MCF 10A (cell line): ENCODE data around the gene MARS1. TPM values are rescaled to one million over a fixed set of nuclear protein-coding genes. Genes with fewer than 3 reads are reported as not detected.

Source experiments
- BruUV-seq: library from RNA; stranded (reverse); fragments of 400-500 nt; replicated peaks from 2 replicates; lab custom pipeline; 2021; lab: Mats Ljungman, UMichigan
- CTCF ChIA-PET: fragments of 300-600 bp; sonication (Branson Sonifier 250); formaldehyde crosslinking; extraction: SDS; loops from one replicate; lab custom pipeline; 2021; ENCODE audit warnings: antibody characterized with exemption, inconsistent platforms; lab: Yijun Ruan, JAX
- POLR2A ChIA-PET: fragments of 300-600, 350-650 bp; sonication (Branson Sonifier 250); formaldehyde crosslinking; extraction: SDS; loops from one replicate; lab custom pipeline; 2020; ENCODE audit warnings: antibody characterized with exemption, inconsistent platforms; lab: Yijun Ruan, JAX
- DNase-seq: peaks from one replicate; pipeline ENCODE4 v3.0.0-alpha.2; 2018; ENCODE audit not compliant: unreplicated experiment
- H3K27ac Mint-ChIP-seq: one replicate; pipeline ENCODE4 v1.8.0; 2022; ENCODE audit warnings: mild to moderate bottlenecking, low read depth, mixed read lengths; ENCODE audit not compliant: unreplicated experiment
- H3K27me3 Mint-ChIP-seq: one replicate; pipeline ENCODE4 v1.8.0; 2022; ENCODE audit warnings: mixed read lengths; ENCODE audit not compliant: insufficient read depth, unreplicated experiment
- H3K36me3 Mint-ChIP-seq: one replicate; pipeline ENCODE4 v1.8.0; 2022; ENCODE audit warnings: mild to moderate bottlenecking, moderate library complexity, mixed read lengths; ENCODE audit not compliant: insufficient read depth, unreplicated experiment
- H3K4me1 Mint-ChIP-seq: one replicate; pipeline ENCODE4 v1.8.0; 2022; ENCODE audit warnings: mixed read lengths; ENCODE audit not compliant: insufficient read depth, unreplicated experiment
- H3K4me3 Mint-ChIP-seq: one replicate; pipeline ENCODE4 v1.8.0; 2022; ENCODE audit warnings: mild to moderate bottlenecking, moderate library complexity, mixed read lengths; ENCODE audit not compliant: unreplicated experiment
- H3K9me3 Mint-ChIP-seq: one replicate; pipeline ENCODE4 v1.8.0; 2022; ENCODE audit warnings: mixed read lengths; ENCODE audit not compliant: unreplicated experiment
- intact Hi-C: fragments of 100-400 bp; cut with micrococcal nuclease; formaldehyde crosslinking; loops from 2 replicates; pipeline ENCODE4 v1.14.1; 2022
- total RNA-seq: library from RNA; stranded (reverse); gene quantifications from 2 replicates; pipeline ENCODE4 v1.2.3, GENCODE V29; 2022
- TF ChIP-seq, protein P1 (sequence below): fragments of 200-600 bp; IDR thresholded peaks from one replicate; pipeline ENCODE4 v1.8.0; 2022; ENCODE audit warnings: antibody characterized with exemption, mild to moderate bottlenecking; ENCODE audit not compliant: unreplicated experiment

Gene MARS1
- total RNA-seq, 1 experiment from 2014 or later, result 762 TPM

DNA sequence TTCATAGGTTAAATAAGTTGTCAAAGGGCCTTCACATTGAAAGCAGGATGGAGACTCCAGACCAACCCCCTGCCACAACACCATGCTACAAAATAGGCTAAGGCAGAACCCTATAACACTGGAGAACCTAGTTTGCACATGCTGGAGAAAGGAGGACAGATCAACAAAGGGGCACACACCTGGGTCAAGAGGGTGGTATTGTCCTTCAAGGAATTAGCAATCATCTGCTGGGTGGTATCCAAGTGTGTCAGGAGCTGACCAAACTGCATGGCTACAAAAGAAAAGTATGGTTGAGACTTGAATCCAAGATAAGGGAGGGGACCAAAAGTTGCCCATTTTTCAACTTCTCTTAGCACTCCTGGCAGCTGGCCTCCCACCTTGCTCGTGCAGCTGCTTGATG is 44.0 kb downstream of the MARS1 start:
- no peaks in the 10 kb centered on the region for H3K9me3 Mint-ChIP-seq
- no TSS peak for BruUV-seq
- ChIA-PET POLR2A (interaction anchor here (0.6 to 1.8 kb wide), 6 partner anchors 8 to 15 kb away, joined by 3 to 10 read pairs (median 5); partner anchors contain the start of gene DCTN2), CTCF (interaction anchor here (0.6 to 1.6 kb wide), 4 partner anchors 8 to 127 kb away, joined by 3 to 7 read pairs (median 6); no protein-coding TSS in a partner anchor)
- peaks cover 73% of the 10 kb centered on the region for H3K36me3 Mint-ChIP-seq
- TF ChIP-seq, protein P1, sequence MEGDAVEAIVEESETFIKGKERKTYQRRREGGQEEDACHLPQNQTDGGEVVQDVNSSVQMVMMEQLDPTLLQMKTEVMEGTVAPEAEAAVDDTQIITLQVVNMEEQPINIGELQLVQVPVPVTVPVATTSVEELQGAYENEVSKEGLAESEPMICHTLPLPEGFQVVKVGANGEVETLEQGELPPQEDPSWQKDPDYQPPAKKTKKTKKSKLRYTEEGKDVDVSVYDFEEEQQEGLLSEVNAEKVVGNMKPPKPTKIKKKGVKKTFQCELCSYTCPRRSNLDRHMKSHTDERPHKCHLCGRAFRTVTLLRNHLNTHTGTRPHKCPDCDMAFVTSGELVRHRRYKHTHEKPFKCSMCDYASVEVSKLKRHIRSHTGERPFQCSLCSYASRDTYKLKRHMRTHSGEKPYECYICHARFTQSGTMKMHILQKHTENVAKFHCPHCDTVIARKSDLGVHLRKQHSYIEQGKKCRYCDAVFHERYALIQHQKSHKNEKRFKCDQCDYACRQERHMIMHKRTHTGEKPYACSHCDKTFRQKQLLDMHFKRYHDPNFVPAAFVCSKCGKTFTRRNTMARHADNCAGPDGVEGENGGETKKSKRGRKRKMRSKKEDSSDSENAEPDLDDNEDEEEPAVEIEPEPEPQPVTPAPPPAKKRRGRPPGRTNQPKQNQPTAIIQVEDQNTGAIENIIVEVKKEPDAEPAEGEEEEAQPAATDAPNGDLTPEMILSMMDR, result no peak
- DNase-seq, result no peak
- intact Hi-C loops, result no loop called here
- H3K4me3 Mint-ChIP-seq, result no peak overlapping the region
- H3K27me3 Mint-ChIP-seq, result no peaks in the 10 kb centered on the region
- no peaks in the 10 kb centered on the region for H3K4me1 Mint-ChIP-seq
- no peak overlapping the region for H3K27ac Mint-ChIP-seq

DNA sequence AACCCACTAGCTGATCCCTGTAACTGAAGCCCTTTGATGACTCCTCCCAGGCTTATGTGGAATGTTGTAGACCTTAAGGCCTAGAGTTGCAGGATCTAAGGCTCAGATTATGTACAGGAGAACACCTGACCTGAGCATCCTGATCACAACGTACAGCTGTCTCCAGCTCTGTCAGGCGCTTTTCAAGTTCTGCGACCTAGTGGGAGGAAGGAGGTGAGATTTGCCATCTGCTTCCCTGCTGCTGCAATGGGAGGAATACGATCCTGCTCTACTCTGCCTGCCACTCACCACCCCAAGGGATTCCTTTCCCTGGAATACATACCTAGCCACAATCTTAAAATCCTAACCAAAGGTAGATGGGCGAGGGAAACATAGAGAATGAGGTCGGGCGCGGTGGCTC is 45.2 kb downstream of the MARS1 start:
- POLR2A ChIA-PET, result interaction anchor here (1.3 to 2.1 kb wide), 6 partner anchors 8 to 14 kb away, joined by 4 to 10 read pairs (median 6); partner anchors contain the start of genes DCTN2 and MBD6
- Mint-ChIP-seq H3K27ac (no peak overlapping the region), H3K27me3 (no peaks in the 10 kb centered on the region), H3K4me1 (no peaks in the 10 kb centered on the region), H3K4me3 (no peak overlapping the region), H3K36me3 (peaks cover 72% of the 10 kb centered on the region), H3K9me3 (no peaks in the 10 kb centered on the region)
- CTCF ChIA-PET, result interaction anchor here (1.4 kb wide), 1 partner anchor 9 kb away, joined by 6 read pairs; no protein-coding TSS in a partner anchor
- intact Hi-C loops, result no loop called here
- DNase-seq, result no peak
- TF ChIP-seq, protein P1, result no peak
- BruUV-seq, result no TSS peak

DNA sequence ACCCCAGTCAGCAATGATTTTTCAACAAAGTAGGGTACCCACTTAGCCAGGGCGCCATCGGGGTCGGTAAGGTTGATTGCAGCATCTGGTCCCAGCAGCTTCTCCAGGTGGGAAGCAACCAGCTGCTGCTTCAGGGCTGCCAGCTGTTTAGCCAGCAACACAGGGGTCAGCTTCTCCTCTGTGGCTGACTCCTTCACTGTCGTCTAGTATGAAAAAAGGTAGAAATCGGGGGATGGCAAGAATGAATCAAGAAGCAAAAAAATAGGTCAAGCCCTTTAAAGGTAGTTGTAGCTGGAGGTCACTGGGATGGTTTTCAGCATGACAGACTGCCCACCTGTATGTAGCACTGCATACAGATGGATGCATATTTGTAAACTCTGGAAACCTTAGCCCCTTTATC is 46.4 kb downstream of the MARS1 start:
- intact Hi-C loops, result no loop called here
- H3K27ac Mint-ChIP-seq, result no peak overlapping the region
- ChIA-PET CTCF (no interaction called here), POLR2A (interaction anchor here (1.2 to 2.1 kb wide), 3 partner anchors 11 to 15 kb away, joined by 3 to 9 read pairs (median 5); partner anchors contain the start of genes DCTN2, DDIT3 and MBD6)
- no peaks in the 10 kb centered on the region for H3K9me3 Mint-ChIP-seq
- BruUV-seq, result no TSS peak
- no peak overlapping the region for H3K4me3 Mint-ChIP-seq
- TF ChIP-seq, protein P1, result no peak
- H3K36me3 Mint-ChIP-seq, result peaks cover 73% of the 10 kb centered on the region
- no peaks in the 10 kb centered on the region for H3K4me1 Mint-ChIP-seq
- H3K27me3 Mint-ChIP-seq, result no peaks in the 10 kb centered on the region
- no peak for DNase-seq

DNA sequence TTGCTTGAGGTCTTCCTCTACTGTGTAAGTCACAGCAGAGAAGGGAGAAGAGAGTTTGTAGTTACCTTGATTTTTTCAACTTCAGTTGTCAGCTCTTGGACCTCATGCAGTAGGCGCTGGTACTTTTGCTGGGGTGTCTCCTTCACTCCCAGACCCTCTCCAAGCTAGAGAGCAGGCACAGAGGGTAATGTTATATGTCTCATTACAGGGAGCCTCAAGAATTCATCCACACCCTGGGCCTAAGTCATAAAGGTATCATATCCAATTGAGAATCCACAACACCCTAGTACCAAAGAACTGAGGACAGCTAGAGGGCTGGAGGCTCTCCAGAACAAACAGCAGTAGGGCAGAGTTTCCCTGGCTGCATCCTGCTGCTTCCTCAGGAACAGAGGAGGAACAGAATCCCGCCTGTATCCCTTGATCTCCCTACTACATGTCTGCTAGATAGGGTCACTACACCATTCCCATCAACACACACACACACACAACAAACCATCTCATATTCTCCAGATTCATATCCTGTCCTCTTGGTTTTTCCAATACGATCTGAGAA is 47.2 kb downstream of the MARS1 start:
- Mint-ChIP-seq H3K9me3 (no peaks in the 10 kb centered on the region), H3K4me1 (no peaks in the 10 kb centered on the region), H3K4me3 (no peak overlapping the region), H3K27ac (no peak overlapping the region), H3K27me3 (no peaks in the 10 kb centered on the region), H3K36me3 (peaks cover 68% of the 10 kb centered on the region)
- intact Hi-C loops, result no loop called here
- ChIA-PET POLR2A (interaction anchor here (1.2 to 2.1 kb wide), 4 partner anchors 11 to 15 kb away, joined by 3 to 9 read pairs (median 5); partner anchors contain the start of genes DCTN2, DDIT3 and MBD6), CTCF (no interaction called here)
- BruUV-seq, result no TSS peak
- TF ChIP-seq, protein P1, result no peak
- DNase-seq, result no peak
